ENCODE results near the gene PTGR3.

PTGR3 gene

DNA sequence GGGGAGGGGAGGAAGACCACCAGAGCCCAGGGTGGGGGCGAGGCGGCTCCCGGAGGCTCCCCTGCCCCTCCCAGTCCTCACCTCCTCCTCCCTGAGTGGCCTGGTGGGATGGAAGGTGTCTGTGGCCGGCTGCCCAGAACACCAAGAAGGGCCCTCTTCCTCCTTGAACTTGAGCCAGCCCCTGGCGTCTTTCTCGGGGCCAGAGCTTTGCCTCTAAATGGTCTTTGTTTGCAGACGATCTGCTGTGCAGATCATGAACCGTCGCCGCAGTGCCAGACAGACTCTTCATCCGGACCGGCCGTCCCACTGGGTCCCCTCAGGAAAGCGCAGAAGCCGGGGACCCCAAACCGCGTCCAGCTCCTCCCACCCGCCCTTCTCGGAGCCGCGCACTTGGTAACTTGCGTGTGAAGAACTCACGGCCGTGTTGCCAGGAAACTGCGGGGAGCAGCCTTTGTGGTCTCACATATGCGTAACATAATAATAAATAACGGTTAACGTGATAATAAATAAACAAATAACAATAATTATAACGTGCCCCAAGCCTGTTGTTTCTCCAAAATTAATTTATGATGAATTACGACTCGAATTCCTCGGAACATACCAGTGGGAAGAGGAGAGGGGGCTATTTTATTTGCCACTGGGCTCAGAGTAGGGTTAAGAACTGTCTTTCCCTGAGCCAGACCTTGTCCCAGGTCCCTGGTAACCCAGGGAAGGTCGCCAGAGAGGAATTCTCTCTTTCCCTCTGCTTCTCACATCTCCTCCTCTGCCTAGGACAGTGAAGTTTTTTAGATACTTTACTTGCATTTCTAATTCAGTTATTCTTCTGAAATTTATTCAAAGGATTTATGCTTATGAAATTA lies 41.0 kb downstream of the PTGR3 start:
- no peak for DNase-seq

- DNase-seq: no peak
Observed at GRCh38 chr18:75167137-75167536, 41.8 kb downstream of the PTGR3 start.

GRCh38 chr18:75165926-75166325 lies 43.0 kb downstream of the PTGR3 start:
- DNase-seq: no peak

GRCh38 chr18:75164479-75164878 lies 44.5 kb downstream of the PTGR3 start:
- DNase-seq: no peak

DNA sequence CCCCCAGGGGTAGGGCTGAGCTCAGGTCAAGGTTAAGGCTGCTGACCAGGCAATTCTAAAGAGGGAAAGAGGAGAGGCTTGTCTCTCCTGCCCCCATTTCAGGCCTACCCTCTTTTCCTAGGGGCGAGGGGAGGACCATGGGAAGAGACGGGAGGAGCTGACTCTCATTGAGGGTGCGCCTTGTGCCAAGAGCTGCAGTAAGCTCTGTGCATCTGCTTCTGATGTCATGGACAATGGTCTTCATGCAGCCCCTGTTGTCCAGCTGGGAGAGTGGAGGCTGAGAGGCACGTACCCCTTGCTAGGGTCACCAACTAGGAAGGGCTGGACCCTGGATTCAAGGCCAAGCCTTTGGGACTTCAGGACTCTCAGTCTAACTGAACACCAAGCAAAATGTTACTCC lies 45.2 kb downstream of the PTGR3 start:
- DNase-seq: no peak

- no peak for DNase-seq
Observed at GRCh38 chr18:75162978-75163377, 46.0 kb downstream of the PTGR3 start.

GRCh38 chr18:75162467-75162866 lies 46.5 kb downstream of the PTGR3 start:
- no peak for DNase-seq

GRCh38 chr18:75161256-75162028 lies 47.5 kb downstream of the PTGR3 start:
- no peak for DNase-seq

- no peak for DNase-seq
Observed at GRCh38 chr18:75160364-75160763, 48.6 kb downstream of the PTGR3 start.

GRCh38 chr18:75159646-75160356 lies 49.1 kb downstream of the PTGR3 start:
- no peak for DNase-seq

GRCh38 chr18:75159238-75159518 lies 49.8 kb downstream of the PTGR3 start:
- DNase-seq: no peak
